H1 (cell line): ENCODE results near the gene LCA5. TPM values are rescaled to one million over a fixed set of nuclear protein-coding genes. Genes with fewer than 3 reads are reported as not detected.

ENCODE experiments used
- CTCF ChIA-PET: fragments of 300-600 bp; sonication (Branson Sonifier 250); formaldehyde crosslinking; loops from one replicate; lab custom pipeline; 2021; ENCODE audit not compliant: partially characterized antibody; lab: Charles Lee
- POLR2A ChIA-PET: fragments of 300-600 bp; sonication (Branson Sonifier 250); formaldehyde crosslinking; loops from one replicate; lab custom pipeline; 2021; ENCODE audit warnings: inconsistent platforms; ENCODE audit not compliant: partially characterized antibody; lab: Charles Lee
- DNase-seq, 2 experiments: peaks; one replicate each; pipeline versions ENCODE4 v3.0.0 to v3.0.0-alpha.2; 2010 to 2022; ENCODE audit warnings: low spot score in 2 of 2, low read depth in 1 of 2, mixed read lengths in 1 of 2
- FAIRE-seq: peaks from 2 replicates; lab custom pipeline; 2011; peaks lifted over from hg19 to GRCh38; lab: Jason Lieb, UNC
- H2AFZ ChIP-seq: 2 replicates; pipeline ENCODE4 v1.8.1; 2012; ENCODE audit warnings: low read length, inconsistent platforms
- H2AK5ac ChIP-seq: 2 replicates; pipeline ENCODE4 v1.6.1; 2013; ENCODE audit warnings: low read depth, low read length
- H2BK120ac ChIP-seq: replicated peaks from 2 replicates; pipeline ENCODE3; 2013; ENCODE audit warnings: low read depth, low read length, inconsistent platforms
- H2BK12ac ChIP-seq: 2 replicates; pipeline ENCODE4 v1.6.1; 2013; ENCODE audit warnings: low read depth, low read length
- H2BK15ac ChIP-seq: 2 replicates; pipeline ENCODE4 v1.6.1; 2013; ENCODE audit warnings: low read length
- H2BK20ac ChIP-seq: 2 replicates; pipeline ENCODE4 v1.6.1; 2013; ENCODE audit warnings: low read length
- H2BK5ac ChIP-seq: 2 replicates; pipeline ENCODE4 v1.6.1; 2013; ENCODE audit warnings: low read depth, low read length
- H3K14ac ChIP-seq: 2 replicates; pipeline ENCODE4 v1.6.1; 2013; ENCODE audit warnings: inconsistent platforms; ENCODE audit not compliant: insufficient read length
- H3K18ac ChIP-seq: 2 replicates; pipeline ENCODE4 v1.6.1; 2013; ENCODE audit warnings: low read length; ENCODE audit errors: extremely low read depth
- H3K23ac ChIP-seq: 2 replicates; pipeline ENCODE4 v1.6.1; 2013; ENCODE audit warnings: inconsistent platforms; ENCODE audit not compliant: insufficient read length
- H3K23me2 ChIP-seq: 2 replicates; pipeline ENCODE4 v1.6.1; 2013; ENCODE audit warnings: low read depth, low read length
- H3K27ac ChIP-seq: 2 replicates; pipeline ENCODE4 v1.6.1; 2011; ENCODE audit warnings: low read depth, low read length, inconsistent platforms
- H3K27me3 ChIP-seq, 4 experiments: replicated peaks in 1 of 4; 1 replicate in 1 of 4; 2 replicates in 3 of 4; pipeline versions ENCODE4 v1.6.1 to v1.8.1; 2011 to 2013; ENCODE audit warnings: low read length in 3 of 4, mild to moderate bottlenecking in 3 of 4, inconsistent platforms in 2 of 4, mixed read lengths in 2 of 4, moderate library complexity in 1 of 4; ENCODE audit not compliant: control insufficient read depth in 3 of 4, insufficient read depth in 3 of 4; ENCODE audit errors: extremely low read depth in 1 of 4
- H3K36me3 ChIP-seq, 4 experiments: 2 replicates each; pipeline versions ENCODE4 v1.6.1 to v1.8.1; 2011 to 2013; ENCODE audit warnings: mild to moderate bottlenecking in 4 of 4, low read length in 3 of 4, moderate library complexity in 2 of 4, control low read depth in 1 of 4, inconsistent platforms in 1 of 4; ENCODE audit not compliant: insufficient read depth in 4 of 4, control insufficient read depth in 2 of 4
- H3K4ac ChIP-seq: replicated peaks from 2 replicates; pipeline ENCODE3; 2013; ENCODE audit warnings: low read length, low read depth, mixed read lengths, inconsistent platforms; ENCODE audit not compliant: insufficient read length
- H3K4me1 ChIP-seq, 4 experiments: replicated peaks in 1 of 4; 1 replicate in 1 of 4; 2 replicates in 3 of 4; pipeline versions ENCODE4 v1.6.1 to v1.8.1; 2011 to 2013; ENCODE audit warnings: low read length in 3 of 4, inconsistent platforms in 2 of 4, mixed read lengths in 1 of 4; ENCODE audit not compliant: insufficient read depth in 4 of 4, control insufficient read depth in 3 of 4
- H3K4me2 ChIP-seq, 2 experiments: 2 replicates each; pipeline versions ENCODE4 v1.6.1 to v1.8.1; 2011 to 2013; ENCODE audit warnings: low read depth in 2 of 2, low read length in 2 of 2, control low read depth in 1 of 2, inconsistent platforms in 1 of 2, mild to moderate bottlenecking in 1 of 2; ENCODE audit not compliant: insufficient read depth in 1 of 2
- H3K4me3 ChIP-seq, 4 experiments: fragments of 200-600, 300-600 bp in 1 of 4; sonication (generic), shearing (Covaris generic), sonication (Bioruptor Twin) in 1 of 4; 2 replicates each; pipeline versions ENCODE4 v1.5.1 to v1.8.1; 2011 to 2016; ENCODE audit warnings: low read length in 4 of 4, low read depth in 3 of 4, control low read depth in 2 of 4, inconsistent platforms in 2 of 4, mild to moderate bottlenecking in 2 of 4, mixed read lengths in 1 of 4, moderate library complexity in 1 of 4; ENCODE audit not compliant: insufficient read depth in 2 of 4; ENCODE audit errors: extremely low read depth in 1 of 4
- H3K56ac ChIP-seq: replicated peaks from 2 replicates; pipeline ENCODE3; 2013; ENCODE audit warnings: low read depth, mild to moderate bottlenecking, mixed read lengths, low read length, inconsistent platforms; ENCODE audit not compliant: insufficient read length
- H3K79me1 ChIP-seq: 2 replicates; pipeline ENCODE4 v1.6.1; 2013; ENCODE audit warnings: low read depth, low read length, control low read depth
- H3K79me2 ChIP-seq, 2 experiments: 2 replicates each; pipeline versions ENCODE4 v1.6.1 to v1.8.1; 2012 to 2013; ENCODE audit warnings: low read length in 2 of 2, mild to moderate bottlenecking in 2 of 2, inconsistent platforms in 1 of 2; ENCODE audit not compliant: insufficient read depth in 2 of 2, control insufficient read depth in 1 of 2
- H3K9ac ChIP-seq, 4 experiments: replicated peaks in 1 of 4; 1 replicate in 1 of 4; 2 replicates in 3 of 4; pipeline versions ENCODE4 v1.6.1 to v1.8.1; 2011 to 2013; ENCODE audit warnings: low read depth in 3 of 4, low read length in 3 of 4, control low read depth in 2 of 4, mild to moderate bottlenecking in 2 of 4, moderate library complexity in 2 of 4, inconsistent platforms in 1 of 4; ENCODE audit errors: extremely low read depth in 1 of 4
- H3K9me3 ChIP-seq, 2 experiments: 2 replicates each; pipeline versions ENCODE4 v1.6.1 to v1.8.1; 2012 to 2013; ENCODE audit warnings: mild to moderate bottlenecking in 2 of 2, moderate library complexity in 2 of 2, control low read depth in 1 of 2, inconsistent platforms in 1 of 2, low read depth in 1 of 2, low read length in 1 of 2, mixed read lengths in 1 of 2; ENCODE audit not compliant: insufficient read depth in 2 of 2
- H4K20me1 ChIP-seq, 2 experiments: replicated peaks in 1 of 2; 2 replicates each; pipeline versions ENCODE3 to v1.8.1; 2011 to 2013; ENCODE audit warnings: inconsistent platforms in 2 of 2, low read length in 2 of 2, mild to moderate bottlenecking in 1 of 2; ENCODE audit not compliant: insufficient read depth in 2 of 2, control insufficient read depth in 1 of 2
- H4K5ac ChIP-seq: 2 replicates; pipeline ENCODE4 v1.6.1; 2013; ENCODE audit warnings: low read length, low read depth, mixed read lengths, inconsistent platforms; ENCODE audit not compliant: insufficient read length
- H4K8ac ChIP-seq: 2 replicates; pipeline ENCODE4 v1.8.0; 2013; ENCODE audit warnings: mild to moderate bottlenecking, moderate library complexity, low read length, inconsistent platforms; ENCODE audit not compliant: insufficient read depth; ENCODE audit errors: extremely low read depth
- H4K91ac ChIP-seq: replicated peaks from 2 replicates; pipeline ENCODE3; 2013; ENCODE audit warnings: low read length, mixed read lengths, inconsistent platforms; ENCODE audit not compliant: insufficient read length
- JUND ChIP-seq: IDR thresholded peaks from 2 replicates; pipeline ENCODE4 v1.6.1; 2011; ENCODE audit warnings: mild to moderate bottlenecking, improper control_type of control experiment, low read length
- RXRA ChIP-seq: IDR thresholded peaks from 2 replicates; pipeline ENCODE4 v1.6.1; 2011; ENCODE audit warnings: low read depth, mild to moderate bottlenecking, low read length, moderate library complexity; ENCODE audit not compliant: insufficient read depth
- YY1 ChIP-seq: IDR thresholded peaks from 2 replicates; pipeline ENCODE4 v1.6.1; 2011; ENCODE audit warnings: low read depth, mild to moderate bottlenecking, low read length
- WGBS, 2 experiments: shearing (Covaris generic) in 1 of 2; methylation state at CpG; one replicate each; pipeline versions ENCODE4 v1.1.6 to v1.1.7; 2013 to 2015; ENCODE audit warnings: low lambda C conversion rate in 2 of 2, mixed read lengths in 2 of 2, inconsistent platforms in 1 of 2, low coverage in 1 of 2, missing lambda C conversion rate in 1 of 2; ENCODE audit not compliant: insufficient replicate concordance in 2 of 2, insufficient coverage in 1 of 2, insufficient read length in 1 of 2; ENCODE audit errors: extremely low coverage in 1 of 2, missing lambda C conversion rate in 1 of 2; 5-methylcytosine and 5-hydroxymethylcytosine counted together
- polyA plus RNA-seq, 7 experiments: library from polyadenylated mRNA; depleted of rRNA in 3 of 7; stranded (reverse) in 5 of 7; unstranded in 2 of 7; fragments of >200 nt in 5 of 7; fragments of 200-250 nt in 2 of 7; gene quantifications; 1 replicate in 5 of 7; 2 replicates in 1 of 7; 4 replicates in 1 of 7; pipeline versions ENCODE4 v1.2.1 to v1.2.3, GENCODE V29; 2011 to 2013; ENCODE audit warnings: missing spikeins in 2 of 7, mixed read lengths in 2 of 7
- total RNA-seq: library from RNA; stranded (reverse); fragmentation: NEBNext Ultra II Directional; extraction: Animal tissue kit (Norgen Biotek cat#: 25700); gene quantifications from 2 replicates; pipeline ENCODE4 v1.2.1, GENCODE V29; 2021

LCA5 gene
- total and polyA plus RNA-seq, 2 of the 8 experiments (the other 6 are each of a cell fraction or from before 2014, with no cell fraction given): 0.44 to 3.6 TPM

- H3K9me3 ChIP-seq: peaks cover 3 to 5% of the 10 kb centered on the region in 2 experiments; a peak in 2 of 4 replicates
- no peak for DNase-seq
- no peak overlapping the region for H3K18ac ChIP-seq
- H3K9ac ChIP-seq: no peak overlapping the region
- H2AK5ac ChIP-seq: no peak overlapping the region
- no peaks in the 10 kb centered on the region for H3K23me2 ChIP-seq
- no peak overlapping the region for H2BK20ac ChIP-seq
- no peak overlapping the region for H3K56ac ChIP-seq
- H3K36me3 ChIP-seq: no peaks in the 10 kb centered on the region
- H3K4me1 ChIP-seq: no peaks in the 10 kb centered on the region
- no peak for FAIRE-seq
- no peak overlapping the region for H3K27ac ChIP-seq
- H3K4ac ChIP-seq: no peak overlapping the region
- H3K4me2 ChIP-seq: no peak overlapping the region
- no peak overlapping the region for H2BK12ac ChIP-seq
- H4K20me1 ChIP-seq: no peaks in the 10 kb centered on the region
- no peak overlapping the region for H4K91ac ChIP-seq
- no peak overlapping the region for H2BK120ac ChIP-seq
- H3K79me1 ChIP-seq: no peaks in the 10 kb centered on the region
- H3K23ac ChIP-seq: no peak overlapping the region
- WGBS, 2 experiments: 84% methylated on average over 2 of the region's 2 CpGs; no CpG with 5 or more reads in 1 of the 2 experiments
- no peak overlapping the region for H2BK15ac ChIP-seq
- no peaks in the 10 kb centered on the region for H3K79me2 ChIP-seq
- ChIA-PET POLR2A (no interaction called here), CTCF (interaction anchor here (1.9 to 3.1 kb wide), 2 partner anchors 11 to 33 kb away, joined by 5 to 7 read pairs; no protein-coding TSS in a partner anchor)
- no peaks in the 10 kb centered on the region for H3K27me3 ChIP-seq
- no peak overlapping the region for H2AFZ ChIP-seq
- no peak overlapping the region for H3K14ac ChIP-seq
- no peak overlapping the region for H4K8ac ChIP-seq
- no peak overlapping the region for H2BK5ac ChIP-seq
- H4K5ac ChIP-seq: no peak overlapping the region
- H3K4me3 ChIP-seq: no peak overlapping the region
- no peak for TF ChIP-seq RXRA
- no peak for TF ChIP-seq YY1
- no peak for TF ChIP-seq JUND
Observed at GRCh38 chr6:79438030-79438429, 99.2 kb downstream of the LCA5 start.
